Hepatic stellate cell (primary cell): Measurements from ENCODE around the gene FAM204A.

Source experiments
- DNase-seq: peaks from one replicate; pipeline ENCODE4 v3.0.0; 2011; ENCODE audit warnings: low spot score

FAM204A gene

GRCh38 chr10:118341791-118342637 is at the start of gene FAM204A:
Gene FAM204A (minus strand): TSS chr10:118342324. CDS start chr10:118336415, 5,909 bp downstream.
- DNase-seq = peak; percentile 97

GRCh38 chr10:118383699-118384098 is 41.6 kb upstream of the FAM204A start:
- DNase-seq = no peak

GRCh38 chr10:118383063-118383689 is 41.1 kb upstream of the FAM204A start:
- no peak for DNase-seq

- DNase-seq = no peak
Measured at GRCh38 chr10:118374404-118374803, 32.3 kb upstream of the FAM204A start.

GRCh38 chr10:118373786-118374185 is 31.7 kb upstream of the FAM204A start:
- DNase-seq = peak; percentile 27

GRCh38 chr10:118370499-118370898 is 28.4 kb upstream of the FAM204A start:
- DNase-seq = no peak

GRCh38 chr10:118369641-118370205 is 27.6 kb upstream of the FAM204A start:
- DNase-seq = no peak

- no peak for DNase-seq
Measured at GRCh38 chr10:118365702-118366101, 23.6 kb upstream of the FAM204A start.

- no peak for DNase-seq
Measured at GRCh38 chr10:118362103-118362502, 20.0 kb upstream of the FAM204A start.

GRCh38 chr10:118358327-118358726 is 16.2 kb upstream of the FAM204A start:
- DNase-seq = no peak

GRCh38 chr10:118357841-118358240 is 15.7 kb upstream of the FAM204A start:
- no peak for DNase-seq

GRCh38 chr10:118356628-118357027 is 14.5 kb upstream of the FAM204A start:
- no peak for DNase-seq

- no peak for DNase-seq
Measured at GRCh38 chr10:118355234-118355633, 13.1 kb upstream of the FAM204A start.

- DNase-seq = no peak
Measured at GRCh38 chr10:118349235-118349634, 7.1 kb upstream of the FAM204A start.

GRCh38 chr10:118343549-118343948 is 1.4 kb upstream of the FAM204A start:
- DNase-seq = no peak

GRCh38 chr10:118343115-118343514 is 991 bp upstream of the FAM204A start:
- peak; percentile 6 for DNase-seq

- peak; percentile 1 for DNase-seq
Measured at GRCh38 chr10:118342638-118343020, 505 bp upstream of the FAM204A start.

- DNase-seq = no peak
Measured at GRCh38 chr10:118340486-118340885, 1.6 kb downstream of the FAM204A start.

GRCh38 chr10:118339111-118339510 is 3.0 kb downstream of the FAM204A start:
- DNase-seq = no peak

GRCh38 chr10:118337356-118337755 is 4.8 kb downstream of the FAM204A start:
- no peak for DNase-seq

- DNase-seq = no peak
Measured at GRCh38 chr10:118333871-118334270, 8.3 kb downstream of the FAM204A start.

GRCh38 chr10:118332948-118333710 is 9.0 kb downstream of the FAM204A start:
- no peak for DNase-seq
